Endothelial cell of umbilical vein (primary cell): Measurements from ENCODE around the gene JAML.
"Not testable (repeated sequence)": the region's sequence is repeated elsewhere in the genome, so short reads cannot be mapped to it uniquely, and the experiment has no call there.

Source experiments
- CTCF ChIP-seq, 2 donors: IDR thresholded peaks; 1 replicate in 1 of 2; 2 replicates in 1 of 2; pipeline ENCODE4 v1.5.1; 2011; ENCODE audit warnings: low read length in 2 of 2, mild to moderate bottlenecking in 2 of 2, moderate library complexity in 2 of 2, control low read depth in 1 of 2, inconsistent platforms in 1 of 2, low read depth in 1 of 2; ENCODE audit not compliant: insufficient read depth in 1 of 2; ENCODE audit errors: extremely low read depth in 1 of 2
- MAX ChIP-seq: IDR thresholded peaks from 2 replicates; pipeline ENCODE4 v1.6.1; 2011; ENCODE audit not compliant: insufficient read depth, insufficient read length

GRCh38 chr11:118190942-118191506, 33.8 kb downstream of the JAML start:
- not testable (repeated sequence) for TF ChIP-seq MAX; CTCF (IDR thresholded peaks at IDR 0.05; ENCODE audit: extremely low read depth in 1 of 2, insufficient read depth in 1 of 2, low read depth in 1 of 2, low read length in 2 of 2)
